Transverse colon (tissue), 4 donors: ENCODE results near the gene MAFF. TPM values are rescaled to one million over a fixed set of nuclear protein-coding genes. Genes with fewer than 3 reads are reported as not detected.
A peak's percentile ranks its signal among the peaks of the same experiment; 100 is the strongest.

Experiments
- DNase-seq: peaks from one replicate; pipeline ENCODE4 v3.0.0-alpha.2; 2019
- H3K27ac ChIP-seq, 4 donors: fragments of 200-600 bp; sonication (generic); 2 replicates each; pipeline ENCODE4 v1.5.1; 2016 to 2018; ENCODE audit warnings: inconsistent platforms in 4 of 4
- H3K27me3 ChIP-seq: fragments of 200-600 bp; sonication (generic); 2 replicates; pipeline ENCODE4 v1.5.1; 2017; ENCODE audit warnings: inconsistent platforms
- H3K36me3 ChIP-seq, 4 donors: fragments of 200-600 bp; sonication (generic); 2 replicates each; pipeline ENCODE4 v1.5.1; 2017 to 2019; ENCODE audit warnings: inconsistent platforms in 4 of 4
- H3K4me1 ChIP-seq, 4 donors: fragments of 200-600 bp; sonication (generic); 2 replicates each; pipeline ENCODE4 v1.5.1; 2017 to 2020; ENCODE audit warnings: inconsistent platforms in 4 of 4
- H3K4me3 ChIP-seq, 4 donors: fragments of 200-600 bp; sonication (generic); 1 replicate in 1 of 4; 2 replicates in 3 of 4; pipeline versions ENCODE4 v1.5.1 to v1.6.1; 2017 to 2019; ENCODE audit warnings: inconsistent platforms in 4 of 4
- H3K9me3 ChIP-seq, 2 donors: fragments of 200-600 bp; sonication (generic); 2 replicates each; pipeline ENCODE4 v1.5.1; 2017 to 2019; ENCODE audit warnings: inconsistent platforms in 2 of 2
- CTCF ChIP-seq, 5 experiments: fragments of 200-600 bp in 3 of 5; fragments of 450-650 bp in 2 of 5; sonication (generic) in 3 of 5; IDR thresholded peaks; 1 replicate in 2 of 5; 2 replicates in 3 of 5; pipeline ENCODE4 v1.5.1; 2016 to 2017; ENCODE audit warnings: antibody characterized with exemption in 5 of 5, inconsistent platforms in 3 of 5, mild to moderate bottlenecking in 2 of 5, moderate library complexity in 1 of 5
- EP300 ChIP-seq: sonication (generic); formaldehyde crosslinking; IDR thresholded peaks from one replicate; pipeline ENCODE4 v1.6.1; 2017; ENCODE audit warnings: antibody characterized with exemption, low read depth
- POLR2A ChIP-seq: fragments of 450-650 bp; IDR thresholded peaks from one replicate; pipeline ENCODE4 v1.6.1; 2016; ENCODE audit warnings: antibody characterized with exemption, mild to moderate bottlenecking, moderate library complexity
- POLR2AphosphoS5 ChIP-seq, 3 donors: sonication (generic); formaldehyde crosslinking; IDR thresholded peaks; one replicate each; pipeline ENCODE4 v1.6.1; 2016; ENCODE audit warnings: antibody characterized with exemption in 3 of 3
- WGBS, 2 donors: methylation state at CpG; one replicate each; pipeline ENCODE4 v1.1.5; 2018; ENCODE audit warnings: low coverage in 1 of 2; 5-methylcytosine and 5-hydroxymethylcytosine counted together
- in situ Hi-C, 4 donors: fragments of 200-750 bp; cut with MboI; loops; one replicate each; pipeline versions ENCODE4 v1.15.0 to v1.15.1; 2017; ENCODE audit warnings: low sequenced_read_pairs in 3 of 4, low pct_ligation_motif_present in 1 of 4, low pct_unique_long_range_greater_than_20kb in 1 of 4
- intact Hi-C: fragments of 100-400 bp; cut with DNase I; formaldehyde crosslinking; loops from one replicate; pipeline ENCODE4 v1.15.1; 2023; ENCODE audit warnings: low total_unique reads
- small RNA-seq, 4 donors: library from RNA; depleted of rRNA; stranded (forward); fragments of <200 nt; gene quantifications; one replicate each; pipeline ENCODE3, GENCODE V24; 2016
- total RNA-seq, 4 donors: library from RNA; depleted of rRNA; stranded (reverse); fragments of >200 nt; gene quantifications; one replicate each; pipeline ENCODE4 v1.1.0, GENCODE V29; 2016

Gene MAFF
- total RNA-seq, 4 donors from 2014 or later = 3.8 to 30.3 (median 22.0) TPM

GRCh38 chr22:38262051-38262795 is 60.4 kb downstream of the MAFF start:
- Histone ChIP-seq H3K36me3 (no peaks in the 10 kb centered on the region), H3K4me3 (no peak overlapping the region), H3K4me1 (peaks cover 32 to 69% (median 61%) of the 10 kb centered on the region in 4 donors), H3K27me3 (no peaks in the 10 kb centered on the region), H3K27ac (peak overlapping the region; percentile 80 to 88 (median 88)), H3K9me3 (no peaks in the 10 kb centered on the region)
- TF ChIP-seq CTCF (IDR thresholded peaks at IDR 0.05) (peak; percentile 59 to 66 (median 63)), POLR2A (no peak)
- DNase-seq = peak; percentile 78
- WGBS, 2 donors = 47 to 54% methylated on average over 5 to 20 of the region's 20 CpGs
- intact Hi-C loops = loop anchor here (5.0 kb wide), 1 partner anchor 55 kb away; the partner anchor contains the start of gene CSNK1E
- in situ Hi-C loops = loop anchor here in 2 of 4 donors (10.0 kb wide), 1 partner anchor 93 kb away; no protein-coding TSS in a partner anchor

GRCh38 chr22:38264322-38264843 is 62.6 kb downstream of the MAFF start:
- in situ Hi-C loops (loop anchor here in 2 of 4 donors (10.0 kb wide), 1 partner anchor 90 kb away; no protein-coding TSS in a partner anchor), intact Hi-C loops (loop anchor here (5.0 kb wide), 1 partner anchor 53 kb away; the partner anchor contains the start of gene CSNK1E)
- Histone ChIP-seq H3K9me3 (no peaks in the 10 kb centered on the region), H3K27ac (no peak overlapping the region), H3K36me3 (no peaks in the 10 kb centered on the region), H3K4me3 (no peak overlapping the region), H3K27me3 (no peaks in the 10 kb centered on the region), H3K4me1 (peaks cover 27 to 51% (median 42%) of the 10 kb centered on the region in 4 donors)
- no peak for TF ChIP-seq CTCF (IDR thresholded peaks at IDR 0.05)
- no peak for TF ChIP-seq POLR2AphosphoS5 (IDR thresholded peaks at IDR 0.05)
- TF ChIP-seq EP300 = no peak
- WGBS, 2 donors = 85 to 90% methylated on average over 2 to 6 of the region's 6 CpGs
- DNase-seq = no peak

Small RNA genes within 50 kb of the gene (small RNA-seq; reads per million reads assigned to genes)
- 0 reads per million in 4 donors for gene RN7SL704P

Other genes with a start within 250 kb of the MAFF start
- not detected for gene C22orf23, start 248.4 kb upstream of the MAFF start, total RNA-seq
- 10 to 100 TPM in 3 of 4 donors, 1 to 10 TPM in 1; 7.6 to 65.5 (median 32.6) TPM for gene POLR2F, start 248.3 kb upstream of the MAFF start, total RNA-seq
- 1 to 10 TPM; 1.2 to 4.9 (median 3.5) TPM for gene SOX10, start 217.4 kb upstream of the MAFF start, total RNA-seq
- 100 to 1,000 TPM in 1 of 4 donors, 10 to 100 TPM in 3; 34.3 to 127 (median 69.3) TPM for gene PICK1, start 144.6 kb upstream of the MAFF start, total RNA-seq
- gene SLC16A8, start 117.8 kb upstream of the MAFF start, total RNA-seq = not detected
- gene BAIAP2L2, start 91.3 kb upstream of the MAFF start, total RNA-seq = 100 to 1,000 TPM; 106 to 337 (median 127) TPM
- 100 to 1,000 TPM in 2 of 4 donors, 10 to 100 TPM in 2; 30.7 to 327 (median 72.3) TPM for gene PLA2G6, start 20.2 kb upstream of the MAFF start, total RNA-seq
- gene TMEM184B, start 71.0 kb downstream of the MAFF start, total RNA-seq = 10 to 100 TPM; 18.7 to 88.4 (median 41.1) TPM
- gene CSNK1E, start 115.4 kb downstream of the MAFF start, total RNA-seq = 100 to 1,000 TPM in 2 of 4 donors, 10 to 100 TPM in 2; 47.9 to 179 (median 106) TPM